ENCODE results near the gene FYCO1.

The FYCO1 gene

GRCh38 chr3:45983770-45984169 is 11.9 kb downstream of the FYCO1 start:
- H3K27ac ChIP-seq (ENCODE audit: low read length) = peak overlapping the region; percentile 51
- H3K36me3 ChIP-seq (ENCODE audit: insufficient read depth, low read length) = peaks cover 86% of the 10 kb centered on the region
- no peaks in the 10 kb centered on the region for H3K27me3 ChIP-seq (ENCODE audit: insufficient read depth, low read length, poor library complexity)
- peaks cover 72% of the 10 kb centered on the region for H3K4me1 ChIP-seq (ENCODE audit: insufficient read depth, low read length)
- peaks cover 80% of the 10 kb centered on the region for H3K79me2 ChIP-seq (ENCODE audit: insufficient read depth, low read length)
- DNase-seq (no peak), ATAC-seq (ENCODE audit: insufficient read depth, low read depth) (no peak)
- no peaks in the 10 kb centered on the region for H3K9me3 ChIP-seq (ENCODE audit: insufficient read depth, low read length, severe bottlenecking)
- TF ChIP-seq, protein P1, sequence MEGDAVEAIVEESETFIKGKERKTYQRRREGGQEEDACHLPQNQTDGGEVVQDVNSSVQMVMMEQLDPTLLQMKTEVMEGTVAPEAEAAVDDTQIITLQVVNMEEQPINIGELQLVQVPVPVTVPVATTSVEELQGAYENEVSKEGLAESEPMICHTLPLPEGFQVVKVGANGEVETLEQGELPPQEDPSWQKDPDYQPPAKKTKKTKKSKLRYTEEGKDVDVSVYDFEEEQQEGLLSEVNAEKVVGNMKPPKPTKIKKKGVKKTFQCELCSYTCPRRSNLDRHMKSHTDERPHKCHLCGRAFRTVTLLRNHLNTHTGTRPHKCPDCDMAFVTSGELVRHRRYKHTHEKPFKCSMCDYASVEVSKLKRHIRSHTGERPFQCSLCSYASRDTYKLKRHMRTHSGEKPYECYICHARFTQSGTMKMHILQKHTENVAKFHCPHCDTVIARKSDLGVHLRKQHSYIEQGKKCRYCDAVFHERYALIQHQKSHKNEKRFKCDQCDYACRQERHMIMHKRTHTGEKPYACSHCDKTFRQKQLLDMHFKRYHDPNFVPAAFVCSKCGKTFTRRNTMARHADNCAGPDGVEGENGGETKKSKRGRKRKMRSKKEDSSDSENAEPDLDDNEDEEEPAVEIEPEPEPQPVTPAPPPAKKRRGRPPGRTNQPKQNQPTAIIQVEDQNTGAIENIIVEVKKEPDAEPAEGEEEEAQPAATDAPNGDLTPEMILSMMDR (IDR thresholded peaks at IDR 0.05; ENCODE audit: borderline replicate concordance, extremely low read depth, low read length, poor library complexity, severe bottlenecking) = no peak
- TF ChIP-seq EZH2 (IDR thresholded peaks at IDR 0.05; ENCODE audit: borderline replicate concordance, low read depth, low read length, severe bottlenecking) = no peak
- no peak overlapping the region for H3K4me2 ChIP-seq (ENCODE audit: insufficient read depth, low read length)
- no peak overlapping the region for H3K4me3 ChIP-seq (ENCODE audit: low read depth in 1 of 2, low read length in 2 of 2)
- H2AFZ ChIP-seq (ENCODE audit: low read depth, low read length) = no peak overlapping the region
- peaks cover 27% of the 10 kb centered on the region; the same call in 1 of the 2 replicates for H4K20me1 ChIP-seq (ENCODE audit: insufficient read depth, low read length)
- H3K9ac ChIP-seq (ENCODE audit: low read depth, low read length) = no peak overlapping the region

GRCh38 chr3:45981346-45982074 is 14.1 kb downstream of the FYCO1 start:
- H3K4me3 ChIP-seq (ENCODE audit: low read depth in 1 of 2, low read length in 2 of 2) = no peak overlapping the region
- no peaks in the 10 kb centered on the region for H3K9me3 ChIP-seq (ENCODE audit: insufficient read depth, low read length, severe bottlenecking)
- no peak overlapping the region for H3K4me2 ChIP-seq (ENCODE audit: insufficient read depth, low read length)
- no peak overlapping the region; the same call in 1 of the 2 replicates for H3K9ac ChIP-seq (ENCODE audit: low read depth, low read length)
- DNase-seq (no peak), ATAC-seq (ENCODE audit: insufficient read depth, low read depth) (no peak)
- peaks cover 82% of the 10 kb centered on the region for H3K36me3 ChIP-seq (ENCODE audit: insufficient read depth, low read length)
- H2AFZ ChIP-seq (ENCODE audit: low read depth, low read length) = no peak overlapping the region
- H3K4me1 ChIP-seq (ENCODE audit: insufficient read depth, low read length) = peaks cover 75% of the 10 kb centered on the region
- no peaks in the 10 kb centered on the region for H3K27me3 ChIP-seq (ENCODE audit: insufficient read depth, low read length, poor library complexity)
- peaks cover 17% of the 10 kb centered on the region; the same call in 1 of the 2 replicates for H4K20me1 ChIP-seq (ENCODE audit: insufficient read depth, low read length)
- H3K27ac ChIP-seq (ENCODE audit: low read length) = peak overlapping the region; percentile 58
- peaks cover 57% of the 10 kb centered on the region for H3K79me2 ChIP-seq (ENCODE audit: insufficient read depth, low read length)
- TF ChIP-seq EZH2 (IDR thresholded peaks at IDR 0.05; ENCODE audit: borderline replicate concordance, low read depth, low read length, severe bottlenecking) = no peak
- TF ChIP-seq, protein P1 (IDR thresholded peaks at IDR 0.05; ENCODE audit: borderline replicate concordance, extremely low read depth, low read length, poor library complexity, severe bottlenecking) = no peak

- ATAC-seq (ENCODE audit: insufficient read depth, low read depth) (no peak), DNase-seq (no peak)
- Histone ChIP-seq H3K4me3 (ENCODE audit: low read depth in 1 of 2, low read length in 2 of 2) (no peak overlapping the region), H3K4me1 (ENCODE audit: insufficient read depth, low read length) (peaks cover 77% of the 10 kb centered on the region), H3K9me3 (ENCODE audit: insufficient read depth, low read length, severe bottlenecking) (no peaks in the 10 kb centered on the region), H3K4me2 (ENCODE audit: insufficient read depth, low read length) (no peak overlapping the region), H3K9ac (ENCODE audit: low read depth, low read length) (no peak overlapping the region; the same call in 1 of the 2 replicates), H3K27ac (ENCODE audit: low read length) (peak overlapping the region; percentile 58), H2AFZ (ENCODE audit: low read depth, low read length) (no peak overlapping the region), H3K36me3 (ENCODE audit: insufficient read depth, low read length) (peaks cover 78% of the 10 kb centered on the region), H3K27me3 (ENCODE audit: insufficient read depth, low read length, poor library complexity) (no peaks in the 10 kb centered on the region), H4K20me1 (ENCODE audit: insufficient read depth, low read length) (peaks cover 12% of the 10 kb centered on the region; the same call in 1 of the 2 replicates), H3K79me2 (ENCODE audit: insufficient read depth, low read length) (peaks cover 50% of the 10 kb centered on the region)
- TF ChIP-seq, protein P1 (IDR thresholded peaks at IDR 0.05; ENCODE audit: borderline replicate concordance, extremely low read depth, low read length, poor library complexity, severe bottlenecking) = no peak
- no peak for TF ChIP-seq EZH2 (IDR thresholded peaks at IDR 0.05; ENCODE audit: borderline replicate concordance, low read depth, low read length, severe bottlenecking)
Observed at GRCh38 chr3:45980819-45981218, 14.8 kb downstream of the FYCO1 start.

Measured in DND-41 (cell line).